Spleen (tissue), 11 donors: ENCODE data around the gene CRMP1. TPM values are rescaled to one million over a fixed set of nuclear protein-coding genes. Genes with fewer than 3 reads are reported as not detected.

Experiments used
- DNase-seq: peaks from one replicate; pipeline ENCODE4 v3.0.0-alpha.2; 2020
- H3K27ac ChIP-seq, 8 donors: fragments of 200-600 bp; sonication (generic) in 7 of 8; 1 replicate in 4 of 8; 2 replicates in 4 of 8; pipeline versions ENCODE4 v1.5.0 to v1.8.0; 2016 to 2021; ENCODE audit warnings: inconsistent platforms in 4 of 8, mild to moderate bottlenecking in 4 of 8, moderate library complexity in 1 of 8
- H3K27me3 ChIP-seq, 7 donors: fragments of 200-600 bp; sonication (generic) in 6 of 7; replicated peaks in 1 of 7; 1 replicate in 4 of 7; 2 replicates in 3 of 7; pipeline versions ENCODE4 v1.5.0 to v1.8.0; 2016 to 2021; ENCODE audit warnings: inconsistent platforms in 3 of 7, mild to moderate bottlenecking in 1 of 7
- H3K36me3 ChIP-seq, 6 donors: fragments of 200-600 bp; sonication (generic) in 5 of 6; 1 replicate in 4 of 6; 2 replicates in 2 of 6; pipeline versions ENCODE4 v1.5.0 to v1.8.0; 2016 to 2021; ENCODE audit warnings: inconsistent platforms in 2 of 6
- H3K4me1 ChIP-seq, 6 donors: fragments of 200-600 bp; sonication (generic) in 5 of 6; 1 replicate in 3 of 6; 2 replicates in 3 of 6; pipeline versions ENCODE4 v1.5.0 to v1.8.0; 2016 to 2021; ENCODE audit warnings: inconsistent platforms in 3 of 6
- H3K4me3 ChIP-seq, 8 donors: fragments of 200-600 bp; sonication (generic) in 7 of 8; 1 replicate in 4 of 8; 2 replicates in 4 of 8; pipeline versions ENCODE4 v1.5.0 to v1.8.0; 2016 to 2021; ENCODE audit warnings: inconsistent platforms in 4 of 8, mild to moderate bottlenecking in 4 of 8, moderate library complexity in 2 of 8
- H3K9me3 ChIP-seq, 8 donors: fragments of 200-600 bp; sonication (generic) in 7 of 8; 1 replicate in 4 of 8; 2 replicates in 4 of 8; pipeline versions ENCODE4 v1.5.0 to v1.8.0; 2016 to 2021; ENCODE audit warnings: inconsistent platforms in 4 of 8
- POLR2A ChIP-seq, 3 donors: fragments of 450-650 bp; IDR thresholded peaks; one replicate each; pipeline ENCODE4 v1.5.1; 2017; ENCODE audit warnings: antibody characterized with exemption in 3 of 3, mild to moderate bottlenecking in 1 of 3
- POLR2AphosphoS5 ChIP-seq, 3 donors: sonication (generic); formaldehyde crosslinking; IDR thresholded peaks; one replicate each; pipeline ENCODE4 v1.5.1; 2017; ENCODE audit warnings: antibody characterized with exemption in 3 of 3
- WGBS, 5 donors: extraction: QIAGEN DNeasy Blood & Tissue Kit in 3 of 5; methylation state at CpG; one replicate each; pipeline versions ENCODE4 v1.1.5 to v1.1.7; 2013 to 2018; 5-methylcytosine and 5-hydroxymethylcytosine counted together
- intact Hi-C: fragments of 100-400 bp; cut with DNase I; formaldehyde crosslinking; loops from one replicate; pipeline ENCODE4 v1.15.0; 2023; ENCODE audit warnings: low total_unique reads
- polyA plus RNA-seq, 3 donors: library from polyadenylated mRNA; stranded (reverse); fragments of 200-250 nt; gene quantifications; one replicate each; pipeline ENCODE4 v1.2.1, GENCODE V29; 2013
- total RNA-seq, 7 donors: library from RNA; depleted of rRNA in 3 of 7; stranded (reverse); fragments of >200 nt in 3 of 7; fragmentation: NEBNext Ultra II Directional in 4 of 7; extraction: Animal tissue kit (Norgen Biotek cat#: 25700) in 4 of 7; gene quantifications; one replicate each; pipeline versions ENCODE4 v1.1.0 to v1.2.1, GENCODE V29; 2016 to 2021
- TF ChIP-seq, protein P1 (sequence below), 11 experiments: fragments of 200-600 bp in 7 of 11; fragments of 450-650 bp in 4 of 11; sonication (generic) in 4 of 11; IDR thresholded peaks in 8 of 11; conservative IDR thresholded peaks in 3 of 11; 1 replicate in 7 of 11; 2 replicates in 4 of 11; pipeline versions ENCODE4 v1.4.0 to v1.8.0; 2016 to 2021; ENCODE audit warnings: antibody characterized with exemption in 11 of 11, inconsistent platforms in 4 of 11, mild to moderate bottlenecking in 1 of 11
- donor health status: healthy with polysubstance abuse.
- donor health status: DM: no; HTN: no; CAD: no; lungs with moderate emphysema.
- donor health status: DM: no; HTN: no; CAD: no.
- donor health status: Bipolar disorder and iron deficiency.
- donor health status: healthy.
- donor health status: DM: no; HTN: no; CAD: no.
- donor health status: DM: yes; HTN: yes; CAD: no.

CRMP1 gene
- total and polyA plus RNA-seq, 10 donors: 0.03 to 2.3 (median 0.85) TPM; not detected in 1

DNA sequence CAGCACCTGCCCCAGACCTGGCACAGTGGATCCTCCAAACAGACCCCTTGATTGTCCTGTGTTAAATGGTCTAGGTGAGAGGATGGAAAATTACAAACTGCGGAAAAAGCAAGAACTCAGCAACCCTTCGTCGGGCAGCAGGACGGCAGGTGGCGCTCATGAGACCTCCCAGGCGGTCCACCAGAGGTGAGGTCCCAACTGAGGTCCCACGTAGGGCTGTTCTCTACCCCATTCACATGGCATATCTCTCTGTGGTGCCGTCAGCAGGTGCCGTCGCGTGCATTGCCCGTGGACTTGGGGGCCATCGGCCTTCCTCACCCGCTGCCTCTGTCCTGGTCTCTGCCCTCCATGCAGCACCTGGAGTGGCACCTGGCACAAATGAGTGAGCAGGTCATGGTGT, 88.2 kb downstream of the CRMP1 start:
- H3K27me3 ChIP-seq: no peaks in the 10 kb centered on the region
- 78 to 97% (median 95%) methylated on average over 12 to 14 of the region's 14 CpGs for WGBS, 5 donors
- no peaks in the 10 kb centered on the region for H3K4me1 ChIP-seq
- intact Hi-C loops: no loop called here
- TF ChIP-seq, protein P1, sequence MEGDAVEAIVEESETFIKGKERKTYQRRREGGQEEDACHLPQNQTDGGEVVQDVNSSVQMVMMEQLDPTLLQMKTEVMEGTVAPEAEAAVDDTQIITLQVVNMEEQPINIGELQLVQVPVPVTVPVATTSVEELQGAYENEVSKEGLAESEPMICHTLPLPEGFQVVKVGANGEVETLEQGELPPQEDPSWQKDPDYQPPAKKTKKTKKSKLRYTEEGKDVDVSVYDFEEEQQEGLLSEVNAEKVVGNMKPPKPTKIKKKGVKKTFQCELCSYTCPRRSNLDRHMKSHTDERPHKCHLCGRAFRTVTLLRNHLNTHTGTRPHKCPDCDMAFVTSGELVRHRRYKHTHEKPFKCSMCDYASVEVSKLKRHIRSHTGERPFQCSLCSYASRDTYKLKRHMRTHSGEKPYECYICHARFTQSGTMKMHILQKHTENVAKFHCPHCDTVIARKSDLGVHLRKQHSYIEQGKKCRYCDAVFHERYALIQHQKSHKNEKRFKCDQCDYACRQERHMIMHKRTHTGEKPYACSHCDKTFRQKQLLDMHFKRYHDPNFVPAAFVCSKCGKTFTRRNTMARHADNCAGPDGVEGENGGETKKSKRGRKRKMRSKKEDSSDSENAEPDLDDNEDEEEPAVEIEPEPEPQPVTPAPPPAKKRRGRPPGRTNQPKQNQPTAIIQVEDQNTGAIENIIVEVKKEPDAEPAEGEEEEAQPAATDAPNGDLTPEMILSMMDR (IDR thresholded peaks at IDR 0.05 in 8 of 11, conservative IDR thresholded peaks at IDR 0.05 in 3 of 11): no peak
- TF ChIP-seq POLR2AphosphoS5 (IDR thresholded peaks at IDR 0.05): no peak
- no peak for TF ChIP-seq POLR2A (IDR thresholded peaks at IDR 0.05)
- no peaks in the 10 kb centered on the region for H3K9me3 ChIP-seq
- peak; percentile 42 for DNase-seq
- H3K4me3 ChIP-seq: no peak overlapping the region
- H3K27ac ChIP-seq: no peak overlapping the region
- H3K36me3 ChIP-seq: peaks cover 0 to 15% (median 0%) of the 10 kb centered on the region in 6 donors

DNA sequence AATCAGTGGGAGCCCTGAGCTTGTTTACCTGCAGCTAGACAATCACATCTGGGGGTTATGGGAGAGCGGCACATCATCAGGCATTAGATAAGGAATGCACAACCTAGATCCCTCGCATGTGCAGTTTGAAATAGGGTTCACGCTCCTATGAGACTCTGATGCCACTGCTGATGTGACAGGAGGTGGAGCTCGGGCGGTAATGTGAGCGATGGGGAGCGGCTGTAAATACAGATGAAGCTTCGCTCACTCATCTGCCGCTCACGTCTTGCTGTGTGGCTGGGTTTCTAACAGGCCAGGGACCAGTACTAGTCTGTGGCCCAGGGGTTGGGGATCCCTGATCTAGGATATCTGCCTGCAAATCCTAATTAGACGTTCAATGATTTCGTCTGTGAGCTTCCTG, 90.3 kb downstream of the CRMP1 start:
- H3K9me3 ChIP-seq: no peaks in the 10 kb centered on the region
- WGBS, 5 donors: 88 to 94% (median 93%) methylated on average over 12 of the region's 12 CpGs
- peaks cover 0 to 4% (median 0%) of the 10 kb centered on the region in 7 donors for H3K27me3 ChIP-seq
- no peak overlapping the region for H3K4me3 ChIP-seq
- TF ChIP-seq, protein P1 (IDR thresholded peaks at IDR 0.05 in 8 of 11, conservative IDR thresholded peaks at IDR 0.05 in 3 of 11): no peak
- TF ChIP-seq POLR2A (IDR thresholded peaks at IDR 0.05) (no peak), POLR2AphosphoS5 (IDR thresholded peaks at IDR 0.05) (no peak)
- no peaks in the 10 kb centered on the region for H3K4me1 ChIP-seq
- DNase-seq: peak; percentile 15
- no peak overlapping the region for H3K27ac ChIP-seq
- intact Hi-C loops: no loop called here
- peaks cover 0 to 8% (median 0%) of the 10 kb centered on the region in 6 donors for H3K36me3 ChIP-seq

- peaks cover 0 to 12% (median 0%) of the 10 kb centered on the region in 6 donors for H3K36me3 ChIP-seq
- no peak overlapping the region for H3K4me3 ChIP-seq
- TF ChIP-seq POLR2A (IDR thresholded peaks at IDR 0.05) (no peak), POLR2AphosphoS5 (IDR thresholded peaks at IDR 0.05) (no peak)
- TF ChIP-seq, protein P1 (IDR thresholded peaks at IDR 0.05 in 8 of 11, conservative IDR thresholded peaks at IDR 0.05 in 3 of 11): no peak
- 87 to 92% (median 90%) methylated on average over 13 of the region's 13 CpGs for WGBS, 5 donors
- no peaks in the 10 kb centered on the region for H3K9me3 ChIP-seq
- no peaks in the 10 kb centered on the region for H3K4me1 ChIP-seq
- H3K27ac ChIP-seq: no peak overlapping the region
- intact Hi-C loops: no loop called here
- H3K27me3 ChIP-seq: peaks cover 0 to 5% (median 0%) of the 10 kb centered on the region in 7 donors
- peak; percentile 29 for DNase-seq
These were observed 91.2 kb downstream of the CRMP1 start for GRCh38 chr4:5801696-5802095.

DNA sequence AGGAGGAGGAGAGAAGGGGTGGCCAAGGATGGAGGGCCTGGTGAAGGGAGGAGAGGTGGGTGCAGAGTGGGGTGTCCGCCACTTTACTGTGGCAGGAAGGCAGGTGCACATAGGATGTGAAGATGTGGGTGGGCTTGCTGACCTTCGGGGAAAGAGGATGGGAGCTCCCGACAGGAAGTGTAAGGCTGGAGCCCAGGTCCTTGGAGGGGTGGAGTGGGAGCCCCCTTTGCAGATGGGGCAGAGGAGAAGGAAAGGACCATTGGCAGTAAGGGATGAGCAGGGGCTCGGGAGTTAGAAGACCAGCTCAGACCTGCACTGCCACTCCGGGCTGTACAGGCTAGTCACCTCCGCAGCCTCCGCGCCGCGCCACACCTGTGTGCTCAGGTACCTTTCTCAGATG, 92.4 kb downstream of the CRMP1 start:
- peaks cover 0 to 12% (median 0%) of the 10 kb centered on the region in 6 donors for H3K36me3 ChIP-seq
- intact Hi-C loops: no loop called here
- no peak for TF ChIP-seq POLR2AphosphoS5 (IDR thresholded peaks at IDR 0.05)
- TF ChIP-seq POLR2A (IDR thresholded peaks at IDR 0.05): no peak
- TF ChIP-seq, protein P1 (IDR thresholded peaks at IDR 0.05 in 8 of 11, conservative IDR thresholded peaks at IDR 0.05 in 3 of 11): no peak
- H3K27me3 ChIP-seq: peaks cover 0 to 5% (median 0%) of the 10 kb centered on the region in 7 donors
- no peaks in the 10 kb centered on the region for H3K9me3 ChIP-seq
- WGBS, 5 donors: 89 to 91% (median 89%) methylated on average over 9 to 10 of the region's 10 CpGs
- no peak overlapping the region for H3K4me3 ChIP-seq
- H3K27ac ChIP-seq: no peak overlapping the region
- peak; percentile 57 for DNase-seq
- H3K4me1 ChIP-seq: no peaks in the 10 kb centered on the region
